KBM-7 (cell line): ENCODE data around the gene STK17A.

Experiments
- DNase-seq: peaks from one replicate; pipeline ENCODE4 v3.0.0-alpha.2; 2015
- in situ Hi-C: fragments of 300-500 bp; cut with MboI; formaldehyde crosslinking; loops from 2 replicates; pipeline ENCODE4 v1.14.3; 2020; ENCODE audit warnings: low sequenced_read_pairs, low pct_unique_long_range_greater_than_20kb, mixed read lengths

The STK17A gene

DNA sequence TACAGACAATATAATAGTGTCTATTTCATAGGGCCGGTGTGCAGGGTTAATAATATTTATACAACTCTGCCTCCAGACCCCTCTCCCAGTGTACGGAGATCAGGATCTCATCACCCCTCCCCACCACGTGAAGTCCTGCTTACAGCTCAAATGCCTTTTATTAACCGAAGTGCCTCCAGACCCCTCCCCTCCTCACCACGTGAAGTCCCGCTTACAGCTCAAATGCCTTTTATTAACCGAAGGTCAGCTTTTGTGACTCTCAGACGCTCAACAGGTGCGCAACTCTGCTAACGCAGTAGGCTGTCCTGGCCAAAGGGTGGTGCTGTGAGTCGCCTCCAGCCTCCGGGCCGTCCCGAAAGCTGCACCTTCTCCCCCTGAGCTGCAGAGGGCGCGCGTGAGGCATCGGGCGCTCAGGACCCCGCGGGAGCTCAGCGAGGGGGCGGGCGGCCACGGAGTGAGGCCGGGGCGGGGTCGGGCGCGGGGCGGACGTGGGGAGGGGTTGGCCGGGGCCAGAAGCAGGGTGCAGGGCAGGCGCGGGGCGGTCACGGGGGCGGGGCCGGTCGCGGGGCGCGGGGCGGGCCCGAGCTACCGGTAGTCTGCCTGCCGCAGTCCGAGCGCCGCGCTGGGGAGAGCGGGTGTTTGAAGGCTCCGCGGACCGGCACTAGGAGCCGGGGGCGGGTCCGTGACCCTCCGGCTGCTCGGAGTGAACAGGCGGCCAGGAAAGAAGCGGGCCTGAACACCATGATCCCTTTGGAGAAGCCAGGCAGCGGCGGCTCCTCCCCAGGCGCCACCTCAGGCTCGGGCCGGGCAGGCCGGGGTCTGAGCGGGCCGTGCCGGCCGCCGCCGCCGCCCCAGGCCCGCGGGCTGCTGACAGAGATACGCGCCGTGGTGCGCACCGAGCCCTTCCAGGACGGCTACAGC is at the start of gene STK17A:
TSS of gene STK17A (plus strand) at position 606 of the 921 bp plus-strand sequence. CDS start at position 742, 136 bp downstream.
- in situ Hi-C loops = no loop called here
- peak; percentile 94 for DNase-seq

DNA sequence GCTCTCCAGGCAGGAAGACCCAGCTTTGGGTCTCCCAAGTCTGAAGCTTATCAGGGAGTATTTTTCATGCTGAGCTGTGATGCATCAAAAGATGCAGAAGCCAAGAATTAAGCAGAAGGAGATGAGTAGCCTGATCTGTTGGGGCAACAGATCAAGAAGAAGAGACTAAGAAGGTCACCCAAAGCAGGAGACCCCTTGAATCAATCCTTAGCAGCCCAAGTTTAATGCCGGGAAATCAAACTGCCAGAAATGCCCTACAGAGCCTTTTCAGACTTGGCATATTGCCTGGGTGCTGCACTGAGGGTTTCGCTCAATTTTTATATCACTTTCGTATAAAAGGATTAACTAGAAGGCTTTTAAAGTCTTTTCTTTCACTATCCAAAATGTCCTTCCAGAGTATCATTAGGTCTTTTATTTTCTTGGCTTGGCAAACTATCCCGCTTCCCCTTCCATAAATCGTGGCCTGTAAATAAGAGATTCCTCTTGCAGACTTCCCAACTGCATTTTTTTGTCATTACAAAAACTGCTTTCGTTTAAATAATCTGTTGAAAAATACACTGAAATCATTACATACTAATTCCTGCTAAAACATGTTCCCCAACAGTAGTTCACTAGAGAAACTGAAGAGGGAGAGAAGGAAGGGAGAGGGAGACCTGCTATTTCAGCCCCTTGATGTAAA is 49.0 kb upstream of the STK17A start:
- in situ Hi-C loops = no loop called here
- no peak for DNase-seq

DNA sequence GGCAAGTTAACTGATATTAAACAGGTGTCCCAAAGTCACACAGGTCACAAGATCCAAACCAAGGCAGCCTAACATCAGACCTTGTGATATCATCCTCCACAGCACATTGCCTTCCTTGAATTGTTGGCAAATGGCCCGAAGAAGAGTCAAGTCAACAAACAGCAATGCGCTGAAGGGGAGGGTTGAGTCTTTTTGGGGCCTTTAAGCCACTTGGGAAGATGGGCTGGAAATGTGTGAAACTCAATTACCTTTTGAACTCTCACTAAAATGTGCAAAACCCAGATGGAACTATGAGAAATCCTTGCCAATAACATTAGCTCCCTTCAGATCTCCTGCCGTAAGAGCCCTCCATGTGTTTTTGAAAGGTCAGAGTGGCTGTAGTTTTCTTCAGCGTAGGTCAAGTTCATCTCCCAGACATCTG is 47.9 kb upstream of the STK17A start:
- in situ Hi-C loops = no loop called here
- DNase-seq = no peak

GRCh38 chr7:43535810-43536585 is 46.9 kb upstream of the STK17A start:
- DNase-seq = no peak
- in situ Hi-C loops = no loop called here

DNA sequence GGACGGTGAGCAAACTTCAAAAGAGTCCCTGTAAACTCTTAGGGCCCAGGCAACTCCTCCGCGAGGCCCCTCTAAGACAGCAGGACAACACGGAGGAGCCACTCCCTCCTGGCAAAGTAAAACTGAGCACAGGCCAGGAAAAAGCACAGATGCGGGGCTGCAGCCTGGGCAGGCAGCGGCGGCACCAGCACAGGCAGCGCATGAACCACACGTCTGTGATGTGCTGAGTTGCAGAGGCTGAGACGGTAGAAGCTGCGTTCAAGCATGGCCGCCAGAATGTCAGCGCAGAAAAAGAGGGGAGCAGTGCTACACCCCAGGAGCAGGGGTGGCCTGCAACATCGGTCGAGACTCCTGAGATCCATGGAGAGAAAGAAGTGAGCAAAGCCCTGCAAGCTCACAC is 46.1 kb upstream of the STK17A start:
- DNase-seq = no peak
- in situ Hi-C loops = no loop called here

GRCh38 chr7:43537765-43538403 is 45.0 kb upstream of the STK17A start:
- no peak for DNase-seq
- in situ Hi-C loops = no loop called here

DNA sequence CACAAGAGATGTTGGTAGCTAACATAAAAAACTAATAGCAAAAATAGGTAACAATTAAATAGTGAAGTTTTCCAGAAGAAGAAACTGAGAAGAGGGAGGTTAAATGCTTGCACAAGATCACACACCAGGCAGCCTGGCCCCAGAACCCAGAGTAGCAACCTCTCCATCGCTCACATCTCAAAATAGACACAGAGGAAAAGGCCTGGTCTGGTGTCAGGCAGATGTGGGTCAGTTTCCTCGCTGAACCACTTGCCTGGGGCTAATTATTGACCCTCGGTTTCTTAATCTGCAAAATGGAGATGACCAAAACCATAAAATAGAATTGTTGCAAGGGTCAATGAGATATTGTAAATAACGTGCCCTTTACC is 44.5 kb upstream of the STK17A start:
- no peak for DNase-seq
- in situ Hi-C loops = no loop called here

DNA sequence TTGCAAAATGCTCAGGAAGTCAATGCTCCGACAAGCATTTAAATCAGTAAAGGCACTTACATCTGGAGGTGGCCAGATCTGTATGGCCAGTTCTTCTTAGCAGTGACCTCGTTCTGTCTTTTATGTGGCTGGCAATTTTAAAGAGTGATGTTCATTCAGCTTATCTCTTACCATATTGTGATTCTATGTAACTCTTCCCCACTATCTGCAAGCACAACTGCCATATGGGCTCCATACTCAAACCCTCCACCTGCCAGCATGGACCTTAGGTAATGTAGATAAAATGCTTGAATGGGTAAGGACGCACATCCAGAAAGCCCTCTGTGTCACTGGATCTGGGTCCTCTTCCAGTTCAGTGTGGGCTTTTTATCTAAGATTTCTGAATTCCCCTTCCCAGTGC is 42.4 kb upstream of the STK17A start:
- in situ Hi-C loops = no loop called here
- DNase-seq = no peak

- in situ Hi-C loops = no loop called here
- DNase-seq = no peak
Observed at GRCh38 chr7:43542716-43543115, 40.2 kb upstream of the STK17A start.

DNA sequence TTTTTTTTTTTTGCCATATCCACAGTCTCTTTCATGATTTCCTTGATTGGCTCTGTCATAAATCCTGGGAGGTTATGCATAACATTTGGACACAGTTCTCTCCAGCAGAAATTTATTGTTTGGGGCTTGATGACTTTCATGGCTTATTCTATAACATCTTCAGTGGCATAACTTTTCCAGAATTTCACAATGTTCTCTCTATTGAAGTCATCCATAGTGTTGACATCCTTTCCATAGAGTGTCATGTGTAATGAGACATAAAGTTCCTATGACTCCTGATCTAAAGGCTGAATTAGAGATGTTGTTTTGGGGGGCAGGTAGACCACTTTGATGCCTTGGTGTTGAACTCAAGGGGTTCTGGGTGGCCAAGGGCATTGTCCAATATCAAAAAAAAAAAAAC is 36.7 kb upstream of the STK17A start:
- no peak for DNase-seq
- in situ Hi-C loops = no loop called here

- in situ Hi-C loops = no loop called here
Observed at GRCh38 chr7:43550427-43550826, 32.5 kb upstream of the STK17A start.

DNA sequence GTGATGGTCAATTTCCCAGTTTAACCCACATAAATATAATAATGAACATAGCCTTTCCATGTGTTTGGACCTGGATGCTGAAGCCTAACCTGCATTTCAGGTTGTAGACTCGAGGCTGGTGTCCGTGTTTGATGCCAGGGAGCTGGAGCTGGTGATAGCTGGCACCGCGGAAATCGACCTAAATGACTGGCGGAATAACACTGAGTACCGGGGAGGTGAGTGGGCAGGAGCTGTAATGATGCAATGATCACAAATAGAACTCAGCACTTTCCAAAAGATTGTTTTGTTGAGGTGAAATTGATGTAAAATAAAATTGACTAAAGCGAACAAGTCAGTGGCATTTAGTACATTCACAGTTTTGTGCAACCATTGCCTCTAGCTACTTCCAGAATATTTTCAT is 30.8 kb upstream of the STK17A start:
- in situ Hi-C loops = no loop called here
- DNase-seq = no peak

More at GRCh38 chr7:43550427-43550826, 32.5 kb upstream of the STK17A start:
- no peak for DNase-seq

GRCh38 chr7:43553999-43554398 is 28.9 kb upstream of the STK17A start:
- peak; percentile 16 for DNase-seq
- in situ Hi-C loops = no loop called here

DNA sequence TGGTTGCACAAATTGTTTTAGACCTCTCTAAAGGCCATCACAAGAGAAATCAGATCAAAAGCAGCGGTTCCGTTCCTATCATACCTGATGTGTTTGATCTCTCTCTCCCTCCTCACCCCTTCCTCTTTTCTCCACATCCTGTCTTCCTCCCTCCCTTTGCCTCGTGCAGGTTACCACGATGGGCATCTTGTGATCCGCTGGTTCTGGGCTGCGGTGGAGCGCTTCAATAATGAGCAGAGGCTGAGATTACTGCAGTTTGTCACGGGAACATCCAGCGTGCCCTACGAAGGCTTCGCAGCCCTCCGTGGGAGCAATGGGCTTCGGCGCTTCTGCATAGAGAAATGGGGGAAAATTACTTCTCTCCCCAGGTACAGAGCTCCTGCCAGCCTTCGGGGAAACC is 28.5 kb upstream of the STK17A start:
- in situ Hi-C loops = no loop called here
- DNase-seq = no peak

- in situ Hi-C loops = no loop called here
- DNase-seq = no peak
Observed at GRCh38 chr7:43557831-43558495, 24.9 kb upstream of the STK17A start.

DNA sequence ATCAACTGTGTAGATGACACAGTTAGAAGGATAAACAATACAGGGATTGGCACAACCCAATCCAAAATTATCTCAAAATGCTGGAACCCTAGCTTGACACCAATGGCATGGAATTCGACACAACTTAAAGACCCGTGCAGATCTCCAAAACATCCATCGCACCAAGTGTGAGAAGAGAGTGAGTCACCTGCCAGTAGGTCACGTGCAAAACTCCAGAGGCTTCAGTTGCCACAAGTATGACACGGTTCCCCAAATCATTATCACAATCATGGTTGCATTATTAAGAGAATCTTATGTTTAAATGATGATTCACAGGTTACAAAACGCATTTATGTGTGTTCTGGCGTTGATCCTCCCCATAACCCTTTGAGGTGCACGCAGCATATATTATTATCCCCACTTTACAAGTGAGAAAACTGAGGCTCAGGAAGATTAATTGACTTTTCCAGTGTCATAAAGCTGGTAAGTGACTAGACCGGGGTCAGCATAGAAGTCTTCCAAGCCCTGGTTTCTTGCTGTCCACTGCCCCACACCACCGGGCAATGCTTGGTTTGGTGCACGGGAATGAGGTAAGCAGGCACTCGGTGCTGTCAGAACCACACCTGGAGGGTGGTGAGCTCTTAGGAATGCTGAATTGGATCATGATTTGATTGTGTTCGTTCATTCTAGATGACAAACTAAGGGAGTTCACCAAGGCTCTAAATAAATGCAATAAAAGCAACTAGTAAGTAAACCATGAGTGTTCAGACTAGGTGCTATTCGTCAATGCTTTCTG is 23.6 kb upstream of the STK17A start:
- DNase-seq = no peak
- in situ Hi-C loops = no loop called here

DNA sequence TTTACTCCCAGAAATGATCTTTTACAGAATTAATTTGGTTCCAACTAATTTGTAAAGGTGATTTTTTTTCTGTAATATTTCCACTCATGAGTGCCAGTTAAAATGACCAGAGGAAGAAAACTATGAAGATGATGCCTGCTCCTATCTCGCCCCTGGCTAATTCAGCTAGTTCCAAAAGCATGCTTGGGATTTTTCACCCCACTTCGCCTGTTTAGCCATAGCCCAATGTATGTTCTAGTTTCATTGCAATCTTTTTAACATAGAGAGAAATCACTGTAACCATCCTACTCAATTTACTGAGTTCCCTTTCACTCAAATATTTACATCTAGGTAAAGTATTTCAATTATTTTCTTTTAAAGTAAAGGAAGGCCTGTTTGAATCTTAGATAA is 23.0 kb upstream of the STK17A start:
- in situ Hi-C loops = no loop called here
- DNase-seq = no peak

DNA sequence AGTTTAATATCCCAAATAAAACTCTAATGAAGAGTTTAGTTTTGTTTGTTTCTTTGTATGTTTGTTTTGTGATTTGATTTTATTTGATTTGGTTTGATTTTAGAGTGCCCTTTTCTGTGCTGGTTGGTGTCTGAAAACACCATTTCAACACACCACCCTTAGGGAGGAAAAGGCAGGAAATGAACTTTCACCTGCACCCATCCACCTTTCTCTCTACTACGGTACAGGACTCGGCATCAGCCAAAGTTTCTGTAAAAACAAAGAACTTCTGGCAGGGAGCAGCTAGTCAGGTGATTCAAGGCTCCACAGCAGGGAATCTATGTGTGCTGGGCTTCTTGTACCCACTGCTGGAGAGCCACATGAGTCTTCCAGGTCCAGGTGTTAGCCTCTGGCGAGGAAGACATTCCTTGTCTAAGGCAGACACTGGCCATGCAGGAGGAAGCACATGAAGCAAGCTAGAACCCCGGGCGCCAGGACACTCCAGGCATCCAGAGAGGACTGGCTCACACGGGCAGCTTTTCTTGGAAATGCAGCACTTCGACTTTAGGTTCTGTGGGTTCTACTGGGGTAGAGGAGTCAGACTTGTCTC is 22.1 kb upstream of the STK17A start:
- DNase-seq = no peak
- in situ Hi-C loops = no loop called here
